ENCODE results near the gene TAOK1.

DNA sequence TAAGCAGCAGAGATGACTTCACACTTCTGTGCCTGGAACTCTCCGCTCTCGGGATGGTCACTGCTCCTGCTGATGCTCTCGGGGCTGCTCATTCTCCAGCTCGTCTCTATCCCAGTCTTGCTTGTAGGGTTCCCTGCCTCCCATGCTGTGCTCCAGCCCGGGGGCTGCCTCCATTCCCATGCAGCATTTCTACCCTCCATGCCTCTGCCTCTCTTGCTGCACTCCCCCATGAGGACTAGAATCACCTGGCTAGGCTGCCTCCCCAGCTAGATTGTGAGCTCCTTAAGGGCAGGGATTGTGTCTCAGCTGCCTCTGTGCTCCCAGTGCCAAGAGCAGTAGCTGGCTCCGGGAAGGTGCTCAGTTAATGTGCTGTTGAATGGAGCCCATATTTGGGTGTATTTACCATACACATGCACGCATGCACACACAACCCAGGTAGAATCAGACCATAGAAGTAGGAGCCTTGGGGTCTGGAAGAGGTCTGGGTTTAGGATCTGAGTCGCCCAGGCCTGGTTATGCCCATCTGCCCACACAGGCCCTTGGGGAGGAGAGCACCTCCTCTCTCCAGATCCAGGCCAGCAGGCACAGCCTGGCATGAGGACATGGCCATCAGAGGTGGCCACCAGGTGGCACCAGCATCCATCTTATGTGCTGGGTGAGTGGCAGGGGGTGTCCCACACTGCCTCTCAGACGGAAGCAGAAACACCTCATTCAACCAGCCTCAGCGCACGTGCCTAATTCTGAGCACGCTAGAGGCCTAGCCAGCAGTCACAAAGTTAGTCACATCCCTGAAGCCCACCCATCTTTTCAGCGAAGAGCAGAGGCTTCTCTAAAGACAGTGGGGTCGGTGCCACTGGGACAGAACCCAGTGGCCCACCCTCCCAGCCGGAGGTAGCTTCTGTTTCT is 190.0 kb downstream of the TAOK1 start:
- TF ChIP-seq, protein P1, sequence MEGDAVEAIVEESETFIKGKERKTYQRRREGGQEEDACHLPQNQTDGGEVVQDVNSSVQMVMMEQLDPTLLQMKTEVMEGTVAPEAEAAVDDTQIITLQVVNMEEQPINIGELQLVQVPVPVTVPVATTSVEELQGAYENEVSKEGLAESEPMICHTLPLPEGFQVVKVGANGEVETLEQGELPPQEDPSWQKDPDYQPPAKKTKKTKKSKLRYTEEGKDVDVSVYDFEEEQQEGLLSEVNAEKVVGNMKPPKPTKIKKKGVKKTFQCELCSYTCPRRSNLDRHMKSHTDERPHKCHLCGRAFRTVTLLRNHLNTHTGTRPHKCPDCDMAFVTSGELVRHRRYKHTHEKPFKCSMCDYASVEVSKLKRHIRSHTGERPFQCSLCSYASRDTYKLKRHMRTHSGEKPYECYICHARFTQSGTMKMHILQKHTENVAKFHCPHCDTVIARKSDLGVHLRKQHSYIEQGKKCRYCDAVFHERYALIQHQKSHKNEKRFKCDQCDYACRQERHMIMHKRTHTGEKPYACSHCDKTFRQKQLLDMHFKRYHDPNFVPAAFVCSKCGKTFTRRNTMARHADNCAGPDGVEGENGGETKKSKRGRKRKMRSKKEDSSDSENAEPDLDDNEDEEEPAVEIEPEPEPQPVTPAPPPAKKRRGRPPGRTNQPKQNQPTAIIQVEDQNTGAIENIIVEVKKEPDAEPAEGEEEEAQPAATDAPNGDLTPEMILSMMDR (IDR thresholded peaks at IDR 0.05), result peak; percentile 80 to 95 (median 91)
- peak in 1 of 2 donors; percentile 20 for TF ChIP-seq POLR2A (IDR thresholded peaks at IDR 0.05)

Measured in uterus (tissue), 2 donors.